H4 (cell line): ENCODE data around the gene KCNJ1. TPM values are rescaled to one million over a fixed set of nuclear protein-coding genes. Genes with fewer than 3 reads are reported as not detected.
A peak's percentile ranks its signal among the peaks of the same experiment; 100 is the strongest.

Experiments used
- DNase-seq: peaks from one replicate; pipeline ENCODE4 v3.0.0-alpha.2; 2015; ENCODE audit warnings: low spot score
- total RNA-seq: library from RNA; depleted of rRNA; stranded (reverse); fragments of >200 nt; shearing (Covaris generic); gene quantifications from 2 replicates; pipeline ENCODE4 v1.2.3, GENCODE V29; 2014

The KCNJ1 gene
- total RNA-seq, 1 experiment from 2014 or later: not detected

GRCh38 chr11:128901653-128902514 lies 34.8 kb upstream of the KCNJ1 start:
- DNase-seq: no peak

GRCh38 chr11:128900468-128900867 lies 33.4 kb upstream of the KCNJ1 start:
- no peak for DNase-seq

GRCh38 chr11:128898580-128899344 lies 31.7 kb upstream of the KCNJ1 start:
- DNase-seq: no peak

- DNase-seq: no peak
Measured at GRCh38 chr11:128897826-128898225, 30.7 kb upstream of the KCNJ1 start.

- no peak for DNase-seq
Measured at GRCh38 chr11:128896356-128896755, 29.3 kb upstream of the KCNJ1 start.

GRCh38 chr11:128895526-128895925 lies 28.4 kb upstream of the KCNJ1 start:
- DNase-seq: no peak

GRCh38 chr11:128894685-128895084 lies 27.6 kb upstream of the KCNJ1 start:
- no peak for DNase-seq

GRCh38 chr11:128894286-128894681 lies 27.2 kb upstream of the KCNJ1 start:
- no peak for DNase-seq

- no peak for DNase-seq
Measured at GRCh38 chr11:128893578-128894285, 26.6 kb upstream of the KCNJ1 start.

GRCh38 chr11:128892866-128893565 lies 25.9 kb upstream of the KCNJ1 start:
- DNase-seq: no peak

GRCh38 chr11:128891913-128892398 lies 24.9 kb upstream of the KCNJ1 start:
- DNase-seq: no peak

- no peak for DNase-seq
Measured at GRCh38 chr11:128890543-128891368, 23.7 kb upstream of the KCNJ1 start, which contains the start of gene KCNJ5. Gene KCNJ5, plus strand, starts transcription at chr11:128891356. Its CDS starts 19,918 bp downstream, at chr11:128911274.

- DNase-seq: no peak
Measured at GRCh38 chr11:128890216-128890542, 23.1 kb upstream of the KCNJ1 start.

- DNase-seq: no peak
Measured at GRCh38 chr11:128889657-128890213, 22.6 kb upstream of the KCNJ1 start.

GRCh38 chr11:128888034-128888985 lies 21.2 kb upstream of the KCNJ1 start:
- no peak for DNase-seq

GRCh38 chr11:128886406-128887124 lies 19.5 kb upstream of the KCNJ1 start:
- no peak for DNase-seq

- peak; percentile 64 for DNase-seq
Measured at GRCh38 chr11:128884703-128885338, 17.7 kb upstream of the KCNJ1 start.

GRCh38 chr11:128884054-128884453 lies 17.0 kb upstream of the KCNJ1 start:
- no peak for DNase-seq
